Liver (tissue), 3 donors: ENCODE results near the gene TCF12.
"Not testable (repeated sequence)": the region's sequence is repeated elsewhere in the genome, so short reads cannot be mapped to it uniquely, and the experiment has no call there.

Experiments
- ATF3 ChIP-seq: IDR thresholded peaks from 2 replicates; pipeline ENCODE4 v1.6.1; 2016; ENCODE audit warnings: antibody characterized with exemption
- CTCF ChIP-seq: fragments of 150-350 bp; IDR thresholded peaks from 2 replicates; pipeline ENCODE4 v1.5.1; 2017; ENCODE audit warnings: improper control_type of control experiment, low read depth, low read length; ENCODE audit not compliant: missing input control
- FOXA1 ChIP-seq: IDR thresholded peaks from 2 replicates; pipeline ENCODE4 v1.6.1; 2016; ENCODE audit warnings: antibody characterized with exemption
- HNF4G ChIP-seq: IDR thresholded peaks from 2 replicates; pipeline ENCODE4 v1.6.1; 2016; ENCODE audit warnings: antibody characterized with exemption
- MAX ChIP-seq: IDR thresholded peaks from 2 replicates; pipeline ENCODE4 v1.6.1; 2016; ENCODE audit warnings: antibody characterized with exemption
- NR2F2 ChIP-seq: IDR thresholded peaks from 2 replicates; pipeline ENCODE4 v1.6.1; 2016; ENCODE audit warnings: antibody characterized with exemption
- RAD21 ChIP-seq, 2 donors: IDR thresholded peaks; 2 replicates each; pipeline ENCODE4 v1.6.1; 2016; ENCODE audit warnings: antibody characterized with exemption in 2 of 2, mild to moderate bottlenecking in 2 of 2
- RXRA ChIP-seq, 2 donors: IDR thresholded peaks; 2 replicates each; pipeline ENCODE4 v1.6.1; 2017 to 2018; ENCODE audit warnings: antibody characterized with exemption in 2 of 2, mild to moderate bottlenecking in 1 of 2
- SP1 ChIP-seq: IDR thresholded peaks from 2 replicates; pipeline ENCODE4 v1.6.1; 2018; ENCODE audit warnings: antibody characterized with exemption, mild to moderate bottlenecking
- TAF1 ChIP-seq: conservative IDR thresholded peaks from 2 replicates; pipeline ENCODE4 v1.6.1; 2016; ENCODE audit warnings: antibody characterized with exemption, mild to moderate bottlenecking
- YY1 ChIP-seq: IDR thresholded peaks from 2 replicates; pipeline ENCODE4 v1.6.1; 2016; ENCODE audit warnings: antibody characterized with exemption, mild to moderate bottlenecking
- ZBTB33 ChIP-seq: IDR thresholded peaks from 2 replicates; pipeline ENCODE4 v1.6.1; 2016; ENCODE audit warnings: antibody characterized with exemption
- donor health status: healthy.
- donor health status: healthy.

- TF ChIP-seq CTCF; RXRA (IDR thresholded peaks at IDR 0.05); ATF3; ZBTB33; YY1; SP1; HNF4G; NR2F2; FOXA1; MAX; RAD21 (IDR thresholded peaks at IDR 0.05); TAF1: not testable (repeated sequence)
Observed at GRCh38 chr15:57150866-57151203, 232.4 kb downstream of the TCF12 start.
